ENCODE data around the gene PACSIN2. TPM values are rescaled to one million over a fixed set of nuclear protein-coding genes. Genes with fewer than 3 reads are reported as not detected.

The PACSIN2 gene
- total and polyA plus RNA-seq, 2 of the 13 experiments (the other 11 are each of a cell fraction or from before 2014, with no cell fraction given), result 54.1 to 68.8 TPM

DNA sequence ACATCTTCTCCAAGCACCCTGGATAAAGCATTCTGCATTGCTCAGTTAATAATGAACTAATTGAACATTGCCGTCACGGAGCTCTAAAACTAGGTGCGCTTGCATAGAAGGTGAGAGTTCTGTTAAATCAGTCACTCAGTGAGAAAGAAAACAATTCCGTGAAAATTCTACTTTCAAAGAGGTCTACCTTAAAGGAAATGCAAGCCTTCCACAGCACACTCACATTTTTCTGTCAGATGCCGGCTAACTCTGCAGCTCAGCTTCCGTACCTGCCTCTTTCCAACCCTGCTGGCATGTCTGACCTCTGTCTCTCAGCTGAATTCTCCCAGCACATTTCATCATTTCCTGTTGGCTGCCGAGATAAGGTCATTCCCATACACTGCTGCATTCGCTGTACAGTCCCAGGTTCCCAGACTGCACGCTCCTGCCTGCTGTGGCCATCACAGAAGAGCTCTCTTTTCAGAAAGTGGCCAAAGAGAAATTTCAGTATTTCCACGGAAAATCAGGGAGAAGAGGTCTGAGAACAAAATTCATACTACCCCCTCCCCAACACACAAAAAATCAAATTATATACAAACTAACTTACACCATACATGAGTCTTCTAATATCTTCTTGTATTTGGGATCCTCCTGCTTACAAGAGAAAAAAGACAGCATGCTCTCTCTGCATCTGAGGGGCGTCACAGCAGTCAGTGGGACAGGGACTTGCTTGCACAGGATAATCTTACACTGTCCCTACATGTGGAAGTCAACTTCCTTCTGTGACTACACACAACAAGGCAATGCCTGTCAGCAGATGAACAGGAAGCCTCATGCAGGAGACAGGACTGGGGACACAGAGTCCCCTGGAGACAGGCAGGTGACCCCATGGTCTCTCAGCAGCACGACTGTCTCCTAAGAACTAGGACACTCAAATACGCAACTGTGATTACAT, 55.1 kb downstream of the PACSIN2 start (continued):
- TF ChIP-seq, protein P1, sequence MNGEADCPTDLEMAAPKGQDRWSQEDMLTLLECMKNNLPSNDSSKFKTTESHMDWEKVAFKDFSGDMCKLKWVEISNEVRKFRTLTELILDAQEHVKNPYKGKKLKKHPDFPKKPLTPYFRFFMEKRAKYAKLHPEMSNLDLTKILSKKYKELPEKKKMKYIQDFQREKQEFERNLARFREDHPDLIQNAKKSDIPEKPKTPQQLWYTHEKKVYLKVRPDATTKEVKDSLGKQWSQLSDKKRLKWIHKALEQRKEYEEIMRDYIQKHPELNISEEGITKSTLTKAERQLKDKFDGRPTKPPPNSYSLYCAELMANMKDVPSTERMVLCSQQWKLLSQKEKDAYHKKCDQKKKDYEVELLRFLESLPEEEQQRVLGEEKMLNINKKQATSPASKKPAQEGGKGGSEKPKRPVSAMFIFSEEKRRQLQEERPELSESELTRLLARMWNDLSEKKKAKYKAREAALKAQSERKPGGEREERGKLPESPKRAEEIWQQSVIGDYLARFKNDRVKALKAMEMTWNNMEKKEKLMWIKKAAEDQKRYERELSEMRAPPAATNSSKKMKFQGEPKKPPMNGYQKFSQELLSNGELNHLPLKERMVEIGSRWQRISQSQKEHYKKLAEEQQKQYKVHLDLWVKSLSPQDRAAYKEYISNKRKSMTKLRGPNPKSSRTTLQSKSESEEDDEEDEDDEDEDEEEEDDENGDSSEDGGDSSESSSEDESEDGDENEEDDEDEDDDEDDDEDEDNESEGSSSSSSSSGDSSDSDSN (CRISPR knock-in tag; IDR thresholded peaks at IDR 0.05), result peak; percentile 70
- TF ChIP-seq, protein P2, sequence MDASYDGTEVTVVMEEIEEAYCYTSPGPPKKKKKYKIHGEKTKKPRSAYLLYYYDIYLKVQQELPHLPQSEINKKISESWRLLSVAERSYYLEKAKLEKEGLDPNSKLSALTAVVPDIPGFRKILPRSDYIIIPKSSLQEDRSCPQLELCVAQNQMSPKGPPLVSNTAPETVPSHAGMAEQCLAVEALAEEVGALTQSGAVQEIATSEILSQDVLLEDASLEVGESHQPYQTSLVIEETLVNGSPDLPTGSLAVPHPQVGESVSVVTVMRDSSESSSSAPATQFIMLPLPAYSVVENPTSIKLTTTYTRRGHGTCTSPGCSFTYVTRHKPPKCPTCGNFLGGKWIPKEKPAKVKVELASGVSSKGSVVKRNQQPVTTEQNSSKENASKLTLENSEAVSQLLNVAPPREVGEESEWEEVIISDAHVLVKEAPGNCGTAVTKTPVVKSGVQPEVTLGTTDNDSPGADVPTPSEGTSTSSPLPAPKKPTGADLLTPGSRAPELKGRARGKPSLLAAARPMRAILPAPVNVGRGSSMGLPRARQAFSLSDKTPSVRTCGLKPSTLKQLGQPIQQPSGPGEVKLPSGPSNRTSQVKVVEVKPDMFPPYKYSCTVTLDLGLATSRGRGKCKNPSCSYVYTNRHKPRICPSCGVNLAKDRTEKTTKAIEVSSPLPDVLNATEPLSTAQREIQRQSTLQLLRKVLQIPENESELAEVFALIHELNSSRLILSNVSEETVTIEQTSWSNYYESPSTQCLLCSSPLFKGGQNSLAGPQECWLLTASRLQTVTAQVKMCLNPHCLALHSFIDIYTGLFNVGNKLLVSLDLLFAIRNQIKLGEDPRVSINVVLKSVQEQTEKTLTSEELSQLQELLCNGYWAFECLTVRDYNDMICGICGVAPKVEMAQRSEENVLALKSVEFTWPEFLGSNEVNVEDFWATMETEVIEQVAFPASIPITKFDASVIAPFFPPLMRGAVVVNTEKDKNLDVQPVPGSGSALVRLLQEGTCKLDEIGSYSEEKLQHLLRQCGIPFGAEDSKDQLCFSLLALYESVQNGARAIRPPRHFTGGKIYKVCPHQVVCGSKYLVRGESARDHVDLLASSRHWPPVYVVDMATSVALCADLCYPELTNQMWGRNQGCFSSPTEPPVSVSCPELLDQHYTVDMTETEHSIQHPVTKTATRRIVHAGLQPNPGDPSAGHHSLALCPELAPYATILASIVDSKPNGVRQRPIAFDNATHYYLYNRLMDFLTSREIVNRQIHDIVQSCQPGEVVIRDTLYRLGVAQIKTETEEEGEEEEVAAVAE (CRISPR knock-in tag; IDR thresholded peaks at IDR 0.05; ENCODE audit: borderline replicate concordance), result no peak
- TF ChIP-seq DPF2 (CRISPR knock-in tag; IDR thresholded peaks at IDR 0.05; ENCODE audit: borderline replicate concordance, low read depth) (peak; percentile 71; the same call in 1 of the 2 replicates), MZF1 (CRISPR knock-in tag; IDR thresholded peaks at IDR 0.05; ENCODE audit: borderline replicate concordance) (no peak), NFIC (IDR thresholded peaks at IDR 0.05; ENCODE audit: low read length) (peak; percentile 52; the same call in 1 of the 2 replicates), IRF2 (CRISPR knock-in tag; IDR thresholded peaks at IDR 0.05) (peak; percentile 88; the same call in 1 of the 2 replicates), ZNF557 (CRISPR knock-in tag; IDR thresholded peaks at IDR 0.05) (no peak), ZNF652 (CRISPR knock-in tag; IDR thresholded peaks at IDR 0.05; ENCODE audit: borderline replicate concordance, low read depth) (no peak), ESRRA (CRISPR knock-in tag; IDR thresholded peaks at IDR 0.05; ENCODE audit: low read depth) (peak; percentile 82; the same call in 1 of the 2 replicates), GATA4 (IDR thresholded peaks at IDR 0.05; ENCODE audit: borderline replicate concordance, low read depth) (peak; percentile 82; the same call in 1 of the 2 replicates), POGZ (CRISPR knock-in tag; IDR thresholded peaks at IDR 0.05) (0 out of 2 replicates have a peak, but pooled peaks have one; percentile 50), ZNF329 (CRISPR knock-in tag; IDR thresholded peaks at IDR 0.05; ENCODE audit: low read depth) (no peak), ZNF224 (CRISPR knock-in tag; IDR thresholded peaks at IDR 0.05) (peak; percentile 49; the same call in 1 of the 2 replicates), ZNF777 (CRISPR knock-in tag; IDR thresholded peaks at IDR 0.05) (no peak), NBN (conservative IDR thresholded peaks at IDR 0.05) (no peak), KLF12 (CRISPR knock-in tag; IDR thresholded peaks at IDR 0.05; ENCODE audit: borderline replicate concordance) (no peak), MEIS1 (CRISPR knock-in tag; IDR thresholded peaks at IDR 0.05; ENCODE audit: borderline replicate concordance) (peak; percentile 51; the same call in 1 of the 2 replicates), NCOA2 (CRISPR knock-in tag; IDR thresholded peaks at IDR 0.05) (peak; percentile 77; the same call in 1 of the 2 replicates), SSRP1 (CRISPR knock-in tag; IDR thresholded peaks at IDR 0.05) (peak; percentile 82), NRL (CRISPR knock-in tag; IDR thresholded peaks at IDR 0.05; ENCODE audit: borderline replicate concordance) (no peak)
- TF ChIP-seq, protein P3, sequence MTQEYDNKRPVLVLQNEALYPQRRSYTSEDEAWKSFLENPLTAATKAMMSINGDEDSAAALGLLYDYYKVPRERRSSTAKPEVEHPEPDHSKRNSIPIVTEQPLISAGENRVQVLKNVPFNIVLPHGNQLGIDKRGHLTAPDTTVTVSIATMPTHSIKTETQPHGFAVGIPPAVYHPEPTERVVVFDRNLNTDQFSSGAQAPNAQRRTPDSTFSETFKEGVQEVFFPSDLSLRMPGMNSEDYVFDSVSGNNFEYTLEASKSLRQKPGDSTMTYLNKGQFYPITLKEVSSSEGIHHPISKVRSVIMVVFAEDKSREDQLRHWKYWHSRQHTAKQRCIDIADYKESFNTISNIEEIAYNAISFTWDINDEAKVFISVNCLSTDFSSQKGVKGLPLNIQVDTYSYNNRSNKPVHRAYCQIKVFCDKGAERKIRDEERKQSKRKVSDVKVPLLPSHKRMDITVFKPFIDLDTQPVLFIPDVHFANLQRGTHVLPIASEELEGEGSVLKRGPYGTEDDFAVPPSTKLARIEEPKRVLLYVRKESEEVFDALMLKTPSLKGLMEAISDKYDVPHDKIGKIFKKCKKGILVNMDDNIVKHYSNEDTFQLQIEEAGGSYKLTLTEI (CRISPR knock-in tag; conservative IDR thresholded peaks at IDR 0.05), result no peak
